GM12878 (cell line): ENCODE results near the gene VDR. TPM values are rescaled to one million over a fixed set of nuclear protein-coding genes. Genes with fewer than 3 reads are reported as not detected.
A peak's percentile ranks its signal among the peaks of the same experiment; 100 is the strongest.

Source experiments
- ATAC-seq: fragments of 200-7000 bp; cut with Tn5 transposase; 3 replicates; pipeline ENCODE4 v1.9.1; 2020; ENCODE audit warnings: mild to moderate bottlenecking, moderate library complexity
- BruUV-seq: library from RNA; stranded (reverse); fragments of 400-500 nt; replicated peaks from 2 replicates; lab custom pipeline; 2021; lab: Mats Ljungman, UMichigan
- CTCF ChIA-PET: fragments of 300-600 bp; sonication (Branson Sonifier 250); formaldehyde crosslinking; extraction: SDS; loops from one replicate; lab custom pipeline; 2021; ENCODE audit warnings: inconsistent platforms; lab: Yijun Ruan, JAX
- POLR2A ChIA-PET: fragments of 350-600 bp; formaldehyde crosslinking; extraction: SDS; loops from one replicate; lab custom pipeline; 2021; ENCODE audit warnings: inconsistent platforms; lab: Charles Lee
- RAD21 ChIA-PET: fragments of 300-600 bp; sonication (Branson Sonifier 250); formaldehyde crosslinking; loops from one replicate; lab custom pipeline; 2023; ENCODE audit warnings: antibody characterized with exemption; ENCODE audit not compliant: unreplicated experiment; lab: Charles Lee
- SMC1A ChIA-PET: fragments of 300-600 bp; sonication (Branson Sonifier 250); formaldehyde crosslinking; loops from one replicate; lab custom pipeline; 2023; ENCODE audit not compliant: unreplicated experiment, uncharacterized antibody; lab: Charles Lee
- DNase-seq: peaks from one replicate; pipeline ENCODE4 v3.0.0-alpha.2; 2011; ENCODE audit warnings: low read depth, low spot score
- FAIRE-seq: peaks from 3 replicates; lab custom pipeline; 2011; peaks lifted over from hg19 to GRCh38; lab: Jason Lieb, UNC
- H2AFZ ChIP-seq: 2 replicates; pipeline ENCODE4 v1.6.0; 2011; ENCODE audit warnings: low read depth, low read length, control low read depth; ENCODE audit not compliant: control insufficient read depth
- H3K27ac ChIP-seq: 2 replicates; pipeline ENCODE4 v1.5.1; 2011; ENCODE audit warnings: control low read depth; ENCODE audit not compliant: control insufficient read depth, insufficient read depth
- H3K27me3 ChIP-seq, 2 experiments: replicated peaks in 1 of 2; 2 replicates each; pipeline versions ENCODE4 v1.6.0 to v1.6.1; 2011; ENCODE audit warnings: low read length in 1 of 2; ENCODE audit not compliant: control insufficient read depth in 2 of 2, insufficient read depth in 2 of 2
- H3K36me3 ChIP-seq, 2 experiments: 2 replicates each; pipeline ENCODE4 v1.5.1; 2011; ENCODE audit warnings: low read length in 1 of 2; ENCODE audit not compliant: control insufficient read depth in 2 of 2, insufficient read depth in 2 of 2
- H3K4me1 ChIP-seq: 2 replicates; pipeline ENCODE4 v1.6.1; 2011; ENCODE audit warnings: mild to moderate bottlenecking, low read length, moderate library complexity, mixed read lengths; ENCODE audit not compliant: control insufficient read depth, insufficient read depth
- H3K4me2 ChIP-seq: 2 replicates; pipeline ENCODE4 v1.6.0; 2011; ENCODE audit warnings: control low read depth; ENCODE audit not compliant: control insufficient read depth, insufficient read depth
- H3K4me3 ChIP-seq: fragments of 200-600 bp; sonication (generic); 2 replicates; pipeline ENCODE4 v1.5.1; 2016
- H3K79me2 ChIP-seq: 2 replicates; pipeline ENCODE4 v1.6.0; 2011; ENCODE audit warnings: low read length; ENCODE audit not compliant: control insufficient read depth, insufficient read depth
- H3K9ac ChIP-seq: 2 replicates; pipeline ENCODE4 v1.8.0; 2011; ENCODE audit warnings: low read length, control low read depth, mixed read lengths; ENCODE audit not compliant: control insufficient read depth, insufficient read depth
- H3K9me3 ChIP-seq: replicated peaks from 3 replicates; pipeline ENCODE4 v1.5.1; 2011; ENCODE audit warnings: mild to moderate bottlenecking, low read length; ENCODE audit not compliant: control insufficient read depth, insufficient read depth
- H4K20me1 ChIP-seq: 2 replicates; pipeline ENCODE4 v1.6.0; 2011; ENCODE audit not compliant: control insufficient read depth, insufficient read depth
- BCL3 ChIP-seq: IDR thresholded peaks from 2 replicates; pipeline ENCODE4 v1.6.1; 2011; ENCODE audit warnings: borderline replicate concordance, low read depth, mild to moderate bottlenecking, moderate library complexity, low read length; ENCODE audit not compliant: insufficient read depth, poor library complexity, severe bottlenecking
- CBX3 ChIP-seq: fragments of 200-600 bp; sonication (generic); IDR thresholded peaks from 2 replicates; pipeline ENCODE4 v1.6.1; 2016; ENCODE audit warnings: low read depth, borderline replicate concordance
- CHD2 ChIP-seq: IDR thresholded peaks from 2 replicates; pipeline ENCODE4 v1.6.1; 2011; ENCODE audit warnings: low read depth, low read length, improper control_type of control experiment, borderline replicate concordance
- E2F4 ChIP-seq: IDR thresholded peaks from 2 replicates; pipeline ENCODE4 v1.6.1; 2012; ENCODE audit warnings: low read depth, low read length, improper control_type of control experiment
- ESRRA ChIP-seq: IDR thresholded peaks from 2 replicates; pipeline ENCODE4 v1.6.1; 2012; ENCODE audit warnings: mild to moderate bottlenecking, low read length, improper control_type of control experiment
- ETV6 ChIP-seq, 2 experiments: fragments of 450-650 bp in 1 of 2; IDR thresholded peaks in 1 of 2; conservative IDR thresholded peaks in 1 of 2; 2 replicates each; pipeline ENCODE4 v1.6.1; 2014; ENCODE audit warnings: antibody characterized with exemption in 1 of 2, borderline replicate concordance in 1 of 2, low read depth in 1 of 2, mild to moderate bottlenecking in 1 of 2, moderate library complexity in 1 of 2
- HDAC2 ChIP-seq: fragments of 200-600 bp; sonication (generic); IDR thresholded peaks from 2 replicates; pipeline ENCODE4 v1.6.1; 2017
- KAT2A ChIP-seq: conservative IDR thresholded peaks from 2 replicates; pipeline ENCODE4 v1.6.1; 2011; ENCODE audit warnings: low read depth, low read length; ENCODE audit not compliant: control insufficient read depth
- LARP7 ChIP-seq: fragments of 450-650 bp; IDR thresholded peaks from 2 replicates; pipeline ENCODE4 v1.6.1; 2017; ENCODE audit warnings: mild to moderate bottlenecking
- MTA2 ChIP-seq: fragments of 450-650 bp; IDR thresholded peaks from 2 replicates; pipeline ENCODE4 v1.6.1; 2016; ENCODE audit warnings: low read depth, mild to moderate bottlenecking, moderate library complexity
- NBN ChIP-seq: fragments of 450-650 bp; IDR thresholded peaks from 2 replicates; pipeline ENCODE4 v1.6.1; 2016
- NFIC ChIP-seq: IDR thresholded peaks from 2 replicates; pipeline ENCODE4 v1.6.1; 2012; ENCODE audit warnings: low read depth, mild to moderate bottlenecking, inconsistent platforms, low read length, moderate library complexity
- NR2C2 ChIP-seq: IDR thresholded peaks from 2 replicates; pipeline ENCODE4 v1.6.1; 2011; ENCODE audit warnings: borderline replicate concordance, low read depth; ENCODE audit not compliant: control insufficient read depth, insufficient read length
- NRF1 ChIP-seq: conservative IDR thresholded peaks from 2 replicates; pipeline ENCODE4 v1.6.1; 2011; ENCODE audit warnings: mild to moderate bottlenecking, low read depth, low read length, improper control_type of control experiment
- PML ChIP-seq: IDR thresholded peaks from 2 replicates; pipeline ENCODE4 v1.6.1; 2012; ENCODE audit warnings: low read length, inconsistent platforms
- RAD51 ChIP-seq: fragments of 450-650 bp; IDR thresholded peaks from 2 replicates; pipeline ENCODE4 v1.6.1; 2016; ENCODE audit warnings: moderate library complexity, mild to moderate bottlenecking, inconsistent platforms
- SUZ12 ChIP-seq: fragments of 200-600 bp; sonication (generic); IDR thresholded peaks from one replicate; pipeline ENCODE4 v1.6.1; 2018; ENCODE audit warnings: antibody characterized with exemption, mild to moderate bottlenecking; ENCODE audit not compliant: unreplicated experiment
- TBL1XR1 ChIP-seq: IDR thresholded peaks from 2 replicates; pipeline ENCODE4 v1.6.1; 2012; ENCODE audit warnings: low read depth, low read length, improper control_type of control experiment
- WRNIP1 ChIP-seq: IDR thresholded peaks from 2 replicates; pipeline ENCODE4 v1.6.1; 2011; ENCODE audit warnings: low read depth, low read length, improper control_type of control experiment, borderline replicate concordance
- ZZZ3 ChIP-seq: IDR thresholded peaks from 2 replicates; pipeline ENCODE4 v1.6.1; 2011; ENCODE audit warnings: low read depth; ENCODE audit not compliant: control insufficient read depth, insufficient read length
- WGBS: methylation state at CpG from one replicate; pipeline ENCODE4 v1.1.6; 2016; ENCODE audit warnings: low lambda C conversion rate; ENCODE audit not compliant: insufficient replicate concordance, insufficient coverage; ENCODE audit errors: missing lambda C conversion rate; 5-methylcytosine and 5-hydroxymethylcytosine counted together
- in situ Hi-C: fragments of 300-500 bp; cut with MboI; formaldehyde crosslinking; loops from 9 replicates; pipeline ENCODE4 v1.14.3; 2018; ENCODE audit warnings: mixed read lengths
- intact Hi-C: fragments of 100-400 bp; cut with micrococcal nuclease; formaldehyde crosslinking; loops from one replicate; pipeline ENCODE4 v1.14.2; 2022; ENCODE audit not compliant: unreplicated experiment
- polyA plus RNA-seq, 11 experiments: library from polyadenylated mRNA; depleted of rRNA in 4 of 11; unstranded in 6 of 11; stranded (reverse) in 5 of 11; fragments of >200 nt; fragmentation: Nextera tagmentation in 4 of 11; fragmentation: Illumina TruSeq in 1 of 11; extraction: Ambion mirVana in 4 of 11; extraction: Trizol in 1 of 11; gene quantifications; 1 replicate in 1 of 11; 2 replicates in 10 of 11; pipeline versions ENCODE4 v1.2.1 to v1.2.3, GENCODE V29; 2011 to 2016; ENCODE audit warnings: inconsistent platforms in 2 of 11, missing spikeins in 2 of 11, low read depth in 1 of 11
- total RNA-seq, 4 experiments: library from RNA; depleted of rRNA in 3 of 4; stranded (reverse); fragments of >200 nt in 3 of 4; fragmentation: Illumina TruSeq in 1 of 4; extraction: Trizol in 1 of 4; gene quantifications; 2 replicates each; pipeline versions ENCODE4 v1.2.1 to v1.2.3, GENCODE V29; 2013 to 2021
- TF ChIP-seq, protein P1 (sequence below): fragments of 450-650 bp; IDR thresholded peaks from 2 replicates; pipeline ENCODE4 v1.6.1; 2014; ENCODE audit warnings: mild to moderate bottlenecking

Gene VDR
- total and polyA plus RNA-seq, 10 of the 15 experiments (the other 5 are each of a cell fraction or from before 2014, with no cell fraction given) = 0.27 to 7.9 (median 3.0) TPM

DNA sequence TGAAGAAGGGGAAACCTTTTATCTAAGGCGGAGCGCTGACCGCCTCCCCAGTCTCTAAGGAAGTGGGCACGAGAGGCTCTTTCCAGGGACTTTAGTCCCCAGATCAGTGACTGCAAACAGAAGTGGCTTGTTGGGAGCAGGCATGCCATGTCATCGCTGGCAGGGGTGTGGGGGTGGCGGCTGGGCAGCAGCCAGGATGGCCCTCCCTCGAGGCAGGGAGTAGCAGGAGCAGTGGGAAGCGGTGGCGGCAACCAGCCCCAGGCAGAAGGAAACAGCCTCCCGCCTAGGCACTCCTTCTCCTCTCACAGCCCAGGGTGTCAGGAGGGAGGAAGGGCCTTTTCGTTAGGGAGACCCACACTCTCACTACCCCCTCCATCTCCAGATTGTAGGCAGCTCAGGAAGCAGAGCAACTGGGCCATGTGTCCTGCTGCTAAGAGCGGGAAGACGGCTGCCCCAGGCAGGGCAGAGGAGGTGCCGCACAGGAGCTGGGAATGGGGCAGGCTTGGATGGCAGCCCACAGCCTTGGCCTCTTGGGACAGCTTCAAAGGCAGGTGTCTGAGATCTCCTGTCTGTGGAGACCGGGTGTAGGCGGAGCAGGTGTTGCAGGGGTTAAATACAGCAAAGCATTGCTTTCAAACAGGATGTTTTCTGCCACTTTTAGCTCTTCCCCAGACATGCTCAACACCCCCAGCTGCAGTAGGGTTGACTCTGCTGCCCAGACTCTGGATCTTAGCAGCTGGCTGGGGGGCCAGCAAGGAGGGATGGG is 21.8 kb downstream of the VDR start:
- in situ Hi-C loops = no loop called here
- H2AFZ ChIP-seq = peak overlapping the region; percentile 31
- TF ChIP-seq TBL1XR1 (peak; percentile 93; the same call in 1 of the 2 replicates), ETV6 (conservative IDR thresholded peaks at IDR 0.05 in 1 of 2, IDR thresholded peaks at IDR 0.05 in 1 of 2; ENCODE audit: borderline replicate concordance in 1 of 2, low read depth in 1 of 2) (peak in 1 of 2 experiments; percentile 64; a peak in 2 of 4 replicates), NR2C2 (no peak), NFIC (peak; percentile 85), CHD2 (peak; percentile 67; the same call in 1 of the 2 replicates), NRF1 (no peak), ESRRA (no peak), SUZ12 (no peak), LARP7 (no peak; the same call in 1 of the 2 replicates), NBN (peak; percentile 77; the same call in 1 of the 2 replicates), E2F4 (no peak), RAD51 (no peak), PML (peak; percentile 46; the same call in 1 of the 2 replicates), CBX3 (no peak), ZZZ3 (no peak), MTA2 (peak; percentile 71), HDAC2 (no peak), BCL3 (no peak), KAT2A (no peak), WRNIP1 (no peak)
- TF ChIP-seq, protein P1, sequence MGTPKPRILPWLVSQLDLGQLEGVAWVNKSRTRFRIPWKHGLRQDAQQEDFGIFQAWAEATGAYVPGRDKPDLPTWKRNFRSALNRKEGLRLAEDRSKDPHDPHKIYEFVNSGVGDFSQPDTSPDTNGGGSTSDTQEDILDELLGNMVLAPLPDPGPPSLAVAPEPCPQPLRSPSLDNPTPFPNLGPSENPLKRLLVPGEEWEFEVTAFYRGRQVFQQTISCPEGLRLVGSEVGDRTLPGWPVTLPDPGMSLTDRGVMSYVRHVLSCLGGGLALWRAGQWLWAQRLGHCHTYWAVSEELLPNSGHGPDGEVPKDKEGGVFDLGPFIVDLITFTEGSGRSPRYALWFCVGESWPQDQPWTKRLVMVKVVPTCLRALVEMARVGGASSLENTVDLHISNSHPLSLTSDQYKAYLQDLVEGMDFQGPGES = no peak

More for the DNA sequence above, 21.8 kb downstream of the VDR start:
- intact Hi-C loops = no loop called here
- POLR2A ChIA-PET = interaction anchor here (0.5 to 2.9 kb wide), 7 partner anchors 14 to 1817 kb away, joined by 3 to 22 read pairs (median 5); partner anchors contain the start of gene VDR
- Histone ChIP-seq H3K36me3 (no peaks in the 10 kb centered on the region), H3K4me2 (peak overlapping the region; percentile 94), H3K4me1 (peaks cover 53% of the 10 kb centered on the region), H3K9me3 (no peaks in the 10 kb centered on the region), H3K79me2 (no peaks in the 10 kb centered on the region), H4K20me1 (no peaks in the 10 kb centered on the region), H3K4me3 (peak overlapping the region; percentile 48; the same call in 1 of the 2 replicates), H3K9ac (peak overlapping the region; percentile 59; the same call in 1 of the 2 replicates), H3K27me3 (no peaks in the 10 kb centered on the region), H3K27ac (peak overlapping the region; percentile 67)
- WGBS = 21% methylated on average over 16 of the region's 16 CpGs
- peak; percentile 77 for DNase-seq
- CTCF ChIA-PET = interaction anchor here (0.6 to 13.0 kb wide), 13 partner anchors 8 to 159 kb away, joined by 3 to 94 read pairs (median 4); partner anchors contain the start of gene TMEM106C
- RAD21 ChIA-PET = interaction anchor here (1.0 to 4.4 kb wide), 11 partner anchors 11 to 75 kb away, joined by 3 to 44 read pairs (median 5); no protein-coding TSS in a partner anchor
- peak; percentile 73 for ATAC-seq
- BruUV-seq = TSS peak; percentile 40
- peak; percentile 61 for FAIRE-seq
- SMC1A ChIA-PET = interaction anchor here (0.9 to 11.6 kb wide), 10 partner anchors 11 to 169 kb away, joined by 3 to 118 read pairs (median 8); no protein-coding TSS in a partner anchor
